Head of caudate nucleus (tissue), 42 donors: ENCODE results near the gene GLI1.
A peak's percentile ranks its signal among the peaks of the same experiment; 100 is the strongest.
"Not testable (repeated sequence)": the region's sequence is repeated elsewhere in the genome, so short reads cannot be mapped to it uniquely, and the experiment has no call there.

Experiments used
- DNase-seq, 42 donors: peaks; one replicate each; pipeline versions ENCODE4 v3.0.0 to v3.0.0-alpha.2; 2020 to 2021; ENCODE audit warnings: mixed read lengths in 7 of 42
- intact Hi-C: fragments of 100-400 bp; cut with DNase I; formaldehyde crosslinking; loops from one replicate; pipeline ENCODE4 v1.15.0; 2022

GLI1 gene

GRCh38 chr12:57459750-57460467 lies at the start of gene GLI1:
Gene GLI1 (plus strand): TSS chr12:57459785. CDS start chr12:57463692, 3,907 bp downstream.
- no peak for DNase-seq
- intact Hi-C loops, result loop anchor here (10.0 kb wide), 1 partner anchor 235 kb away; the partner anchor contains the start of gene SHMT2

- DNase-seq, result no peak
- intact Hi-C loops, result no loop called here
Observed at GRCh38 chr12:57410534-57410933, 49.1 kb upstream of the GLI1 start.

GRCh38 chr12:57414160-57414559 lies 45.4 kb upstream of the GLI1 start:
- intact Hi-C loops, DNase-seq: not testable (repeated sequence)

- no peak for DNase-seq
- intact Hi-C loops, result no loop called here
Observed at GRCh38 chr12:57415088-57415487, 44.5 kb upstream of the GLI1 start.

- DNase-seq, result no peak
- intact Hi-C loops, result no loop called here
Observed at GRCh38 chr12:57416039-57416996, 43.3 kb upstream of the GLI1 start.

- intact Hi-C loops, result no loop called here
- DNase-seq, result peak in 8 of 42 donors; percentile 7 to 47 (median 18)
Observed at GRCh38 chr12:57418255-57418654, 41.3 kb upstream of the GLI1 start.

GRCh38 chr12:57419495-57419894 lies 40.1 kb upstream of the GLI1 start:
- no peak for DNase-seq
- intact Hi-C loops, result no loop called here

- intact Hi-C loops, result no loop called here
Observed at GRCh38 chr12:57420482-57420881, 39.1 kb upstream of the GLI1 start.

GRCh38 chr12:57426948-57427347 lies 32.6 kb upstream of the GLI1 start:
- intact Hi-C loops, result not testable (repeated sequence)

More at GRCh38 chr12:57420482-57420881, 39.1 kb upstream of the GLI1 start:
- no peak for DNase-seq

GRCh38 chr12:57428965-57429364 lies 30.6 kb upstream of the GLI1 start:
- no peak for DNase-seq
- intact Hi-C loops, result no loop called here

More at GRCh38 chr12:57426948-57427347, 32.6 kb upstream of the GLI1 start:
- not testable (repeated sequence) for DNase-seq

- intact Hi-C loops, result no loop called here
- DNase-seq, result no peak
Observed at GRCh38 chr12:57429473-57430111, 30.0 kb upstream of the GLI1 start.

- DNase-seq, result peak in 29 of 42 donors; percentile 6 to 62 (median 29)
- intact Hi-C loops, result no loop called here
Observed at GRCh38 chr12:57430112-57430930, 29.3 kb upstream of the GLI1 start.

GRCh38 chr12:57430931-57431566 lies 28.5 kb upstream of the GLI1 start, which contains the start of gene R3HDM2:
Gene R3HDM2 (minus strand): TSS chr12:57431043. CDS start chr12:57310428, 120,615 bp downstream.
- DNase-seq, result peak; percentile 87 to 98 (median 96)
- intact Hi-C loops, result no loop called here

- DNase-seq, result peak in 1 of 42 donors; percentile 18
- intact Hi-C loops, result no loop called here
Observed at GRCh38 chr12:57431654-57432188, 27.9 kb upstream of the GLI1 start.

- intact Hi-C loops, result no loop called here
- no peak for DNase-seq
Observed at GRCh38 chr12:57433370-57433769, 26.2 kb upstream of the GLI1 start.

- DNase-seq, result no peak
- intact Hi-C loops, result no loop called here
Observed at GRCh38 chr12:57434517-57435223, 24.9 kb upstream of the GLI1 start, which contains the start of gene INHBC. Gene INHBC (plus strand): TSS chr12:57434784. CDS start chr12:57434887, 103 bp downstream.

- intact Hi-C loops, result no loop called here
- no peak for DNase-seq
Observed at GRCh38 chr12:57435293-57435692, 24.3 kb upstream of the GLI1 start.
